HK-2 (cell line): Measurements from ENCODE around the gene ZNF597.

Experiments
- DNase-seq: peaks from one replicate; pipeline ENCODE4 v3.0.0-alpha.2; 2018; ENCODE audit not compliant: unreplicated experiment

The ZNF597 gene, protein sequence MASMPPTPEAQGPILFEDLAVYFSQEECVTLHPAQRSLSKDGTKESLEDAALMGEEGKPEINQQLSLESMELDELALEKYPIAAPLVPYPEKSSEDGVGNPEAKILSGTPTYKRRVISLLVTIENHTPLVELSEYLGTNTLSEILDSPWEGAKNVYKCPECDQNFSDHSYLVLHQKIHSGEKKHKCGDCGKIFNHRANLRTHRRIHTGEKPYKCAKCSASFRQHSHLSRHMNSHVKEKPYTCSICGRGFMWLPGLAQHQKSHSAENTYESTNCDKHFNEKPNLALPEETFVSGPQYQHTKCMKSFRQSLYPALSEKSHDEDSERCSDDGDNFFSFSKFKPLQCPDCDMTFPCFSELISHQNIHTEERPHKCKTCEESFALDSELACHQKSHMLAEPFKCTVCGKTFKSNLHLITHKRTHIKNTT

DNA sequence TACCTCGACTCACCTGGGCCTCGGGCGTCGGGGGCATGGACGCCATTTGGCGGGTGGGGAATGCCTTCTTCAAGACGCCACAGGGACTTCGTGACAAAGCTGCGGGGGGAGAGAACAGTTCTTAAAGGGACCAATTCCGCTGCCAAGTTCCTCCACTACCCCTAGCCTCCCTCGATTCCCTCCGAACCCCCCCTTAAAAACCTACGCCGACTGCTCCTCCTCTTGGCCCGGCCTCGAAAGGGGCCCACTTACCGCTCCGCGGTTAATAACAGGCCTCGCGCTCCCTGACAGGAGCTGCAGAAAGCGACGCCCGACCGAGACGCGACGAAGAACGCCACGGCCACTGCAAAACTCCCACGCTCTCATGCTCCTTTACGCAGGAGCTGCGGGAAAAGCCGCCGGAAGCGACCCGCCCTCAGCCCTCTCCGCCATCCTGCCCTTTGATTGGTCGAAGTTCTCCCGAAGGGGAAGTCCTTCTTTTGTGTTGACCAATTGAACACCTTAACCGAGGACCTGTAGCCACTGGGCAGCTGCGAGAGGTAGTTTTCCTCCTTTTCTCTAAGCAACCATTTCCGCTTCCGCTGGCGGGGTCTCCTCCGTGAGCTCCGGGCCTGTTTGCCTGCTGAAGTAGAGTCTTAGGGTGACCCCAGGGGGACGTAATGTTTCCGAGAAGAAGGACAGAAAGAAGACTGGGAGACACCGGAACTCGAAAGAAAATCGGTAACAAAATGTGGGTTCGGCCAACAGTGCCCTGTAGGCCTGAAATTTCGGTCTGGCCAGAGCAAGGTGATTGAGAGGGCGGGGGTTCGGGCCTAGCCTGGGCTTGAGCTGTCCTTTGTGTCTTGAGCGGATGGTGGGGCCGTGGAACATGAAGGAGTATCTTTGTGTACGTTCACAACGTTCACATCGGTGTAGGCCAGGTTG, at the start of gene ZNF597, which contains the start of gene NAA60:
TSS of gene ZNF597 (minus strand) at position 397 of the 924 bp plus-strand sequence. CDS start at position 46, 351 bp downstream.
TSS of gene NAA60 (plus strand) at position 573 of the 924 bp plus-strand sequence. CDS start 32,548 bp downstream, outside the sequence.
- peak; percentile 87 for DNase-seq

DNA sequence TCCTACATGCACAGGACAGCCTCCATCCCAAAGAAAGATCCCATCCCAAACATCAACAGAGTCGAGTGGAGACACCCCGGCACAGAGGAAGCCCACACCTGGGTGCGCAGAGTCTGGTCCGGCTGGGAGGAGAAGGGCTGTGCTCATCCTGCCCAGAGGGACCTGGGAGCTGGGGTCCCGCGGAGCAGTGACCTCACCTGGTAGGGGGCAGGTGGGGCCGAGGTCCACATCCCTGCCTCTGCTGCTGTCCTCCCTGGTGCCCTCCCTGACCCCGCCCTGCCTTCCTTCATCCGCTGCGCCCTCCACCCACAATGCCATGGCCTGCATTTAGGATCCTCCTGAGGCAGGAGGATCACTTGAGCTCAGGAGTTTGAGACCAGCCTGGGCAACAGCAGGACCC, 49.1 kb upstream of the ZNF597 start:
- DNase-seq: no peak

DNA sequence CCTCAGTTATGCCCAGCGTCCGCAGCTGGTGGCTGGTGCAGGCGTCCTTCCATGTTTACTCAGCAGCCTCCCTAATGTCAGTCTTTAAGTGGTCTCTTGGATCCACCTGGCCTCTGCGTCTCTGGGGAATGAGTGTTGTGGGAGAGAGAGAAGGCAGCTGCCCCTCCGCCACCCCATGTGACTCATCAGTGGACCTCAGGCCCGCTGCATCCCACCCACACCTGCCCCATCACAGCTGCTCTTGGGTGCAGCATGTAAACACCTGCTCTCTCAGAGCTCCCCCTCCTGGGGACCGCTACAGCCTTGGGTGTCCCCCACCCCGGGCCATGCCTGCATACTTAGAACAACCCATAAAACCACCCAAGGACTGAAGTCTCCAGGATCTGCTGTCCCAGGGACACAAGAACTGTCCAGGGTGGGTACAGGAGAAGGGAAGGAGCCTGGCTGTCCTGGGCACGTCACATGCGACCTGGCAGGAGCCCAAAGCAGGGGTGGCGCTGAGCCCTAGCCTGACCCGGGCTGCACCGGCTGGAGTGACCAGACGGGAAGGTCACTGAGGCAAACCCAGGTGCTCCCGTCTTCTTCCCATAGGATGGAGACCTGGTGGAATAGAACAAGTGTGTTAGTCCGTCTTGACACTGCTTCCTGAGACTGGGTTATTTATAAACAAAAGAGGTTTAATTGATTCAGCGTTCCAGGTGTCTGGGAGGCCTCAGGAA, 47.8 kb upstream of the ZNF597 start:
- no peak for DNase-seq

DNA sequence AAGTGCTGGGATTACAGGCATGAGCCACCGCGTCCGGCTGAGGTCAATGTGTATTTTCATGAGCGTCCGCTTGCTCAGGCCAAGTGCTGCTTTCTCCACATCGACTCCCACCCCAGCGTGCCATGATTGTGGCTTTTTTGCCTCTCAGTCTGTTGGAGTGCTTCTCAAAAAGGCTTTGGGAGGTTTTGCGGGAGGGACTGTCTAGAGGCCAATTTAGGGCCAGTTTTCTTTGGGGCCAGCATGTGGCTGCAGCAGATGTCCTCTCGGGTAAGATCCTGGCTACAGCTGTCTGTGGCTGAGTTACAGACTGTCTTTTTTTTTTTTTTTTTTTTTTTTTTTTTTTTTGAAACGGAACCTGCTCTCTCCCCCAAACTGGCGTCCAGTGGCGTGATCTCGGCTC, 45.5 kb upstream of the ZNF597 start:
- DNase-seq: no peak

DNA sequence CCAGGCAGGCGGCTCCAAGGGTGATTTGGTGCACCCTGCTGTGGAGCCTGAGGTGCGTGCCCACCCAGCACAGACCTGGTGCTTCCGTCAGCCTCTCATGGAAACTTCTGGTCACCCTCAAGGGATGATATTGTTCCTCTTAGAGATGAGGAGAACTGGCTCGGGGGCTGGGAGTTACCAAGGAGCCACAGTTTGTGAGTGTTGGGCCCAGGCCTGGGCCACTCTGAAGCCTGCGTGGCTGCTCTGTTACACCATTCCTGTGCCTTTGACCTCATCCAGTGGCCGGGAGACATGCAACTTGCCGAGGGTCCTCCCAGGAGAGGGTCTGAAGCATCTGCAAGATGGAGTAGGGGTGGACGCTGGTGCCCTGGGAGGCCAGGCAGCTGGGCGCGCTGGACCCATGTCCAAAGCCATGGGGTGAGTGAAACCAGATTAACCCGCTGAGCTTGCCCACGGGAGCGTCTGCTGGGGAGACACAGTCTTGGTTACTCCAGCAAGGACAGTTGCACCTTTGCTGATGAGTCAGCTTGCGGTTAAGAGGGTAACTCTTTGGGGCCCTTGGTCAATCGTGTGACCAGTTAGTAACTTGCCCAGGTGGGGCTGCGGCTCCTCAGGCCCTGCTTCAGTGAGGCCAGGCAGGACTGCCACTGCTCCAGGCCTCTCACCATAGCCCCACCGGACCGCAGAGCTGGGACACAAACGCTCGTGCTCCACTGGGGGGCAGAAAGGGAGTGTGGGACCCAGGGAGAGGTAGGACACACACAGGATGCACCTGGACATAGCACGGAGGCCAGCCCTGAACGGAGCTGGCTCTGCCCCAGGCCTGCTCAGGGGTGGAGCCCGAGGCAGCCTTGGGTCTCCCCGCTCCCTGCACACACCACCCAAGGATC, 44.5 kb upstream of the ZNF597 start:
- peak; percentile 36 for DNase-seq

DNA sequence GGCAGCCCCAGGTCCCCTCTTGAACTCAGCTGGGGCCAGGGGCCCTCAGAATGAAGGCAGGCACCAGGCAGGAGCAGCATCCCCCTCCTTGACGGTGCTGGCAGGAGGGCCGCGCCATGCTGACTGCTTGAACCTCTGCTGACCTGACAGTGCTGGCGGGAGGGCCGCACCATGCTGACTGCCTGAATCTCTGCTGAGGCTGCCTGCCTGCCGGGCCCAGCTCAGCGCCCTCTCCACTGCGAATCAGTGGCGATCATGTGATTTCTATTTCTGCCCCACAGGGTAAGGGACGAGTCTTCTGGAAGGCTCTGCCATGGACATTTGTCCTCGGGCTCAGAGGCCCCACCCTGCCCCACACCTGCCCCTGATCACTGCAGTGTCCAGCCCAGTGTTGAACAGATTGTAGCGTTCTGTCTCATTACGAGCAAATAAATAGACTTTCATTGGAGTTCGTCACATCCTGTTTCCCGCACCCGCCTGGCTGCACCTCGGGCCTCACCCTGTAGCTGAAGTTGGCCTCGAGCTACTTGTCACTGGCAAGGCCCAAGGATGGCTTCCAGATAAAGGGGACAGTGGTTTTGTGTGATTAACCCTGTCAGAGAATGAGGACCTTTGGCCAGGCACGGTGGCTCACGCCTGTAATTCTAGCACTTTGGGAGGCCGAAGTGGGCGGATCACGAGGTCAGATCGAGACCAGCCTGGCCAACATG, 43.4 kb upstream of the ZNF597 start:
- no peak for DNase-seq

DNA sequence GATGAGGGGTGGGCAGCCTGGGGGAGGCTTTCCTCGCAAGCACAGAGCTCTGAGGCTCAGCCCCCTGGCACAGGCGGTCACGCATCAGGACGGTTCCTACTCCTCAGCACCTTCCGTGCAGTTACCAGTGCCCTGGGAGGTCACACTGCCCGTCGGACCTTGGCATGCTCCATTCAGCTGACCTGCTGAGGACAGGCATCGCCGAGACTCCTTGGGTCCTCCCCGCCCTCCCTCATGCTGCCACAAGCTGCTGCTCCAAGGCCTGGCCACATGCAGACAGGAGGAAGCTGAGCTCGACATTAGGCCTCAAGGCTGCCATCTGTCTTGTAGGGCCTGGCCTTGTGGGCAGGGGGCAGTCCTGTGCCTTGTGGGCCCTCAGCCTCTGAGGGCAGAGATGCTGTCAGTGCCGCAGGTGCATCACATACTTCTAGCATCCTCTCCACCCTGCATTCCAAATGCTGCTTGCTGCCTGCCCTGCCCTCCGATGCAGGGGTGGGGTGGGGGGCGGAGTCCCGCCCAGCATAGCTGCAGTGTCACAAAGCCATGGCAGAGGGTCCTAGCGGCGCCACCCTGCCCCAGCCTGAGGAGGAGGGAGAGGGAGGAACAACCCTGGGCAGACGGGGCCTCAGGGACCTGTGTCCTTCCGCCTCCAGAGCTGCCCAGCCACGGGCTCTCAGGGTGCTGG, 42.7 kb upstream of the ZNF597 start:
- DNase-seq: no peak

DNA sequence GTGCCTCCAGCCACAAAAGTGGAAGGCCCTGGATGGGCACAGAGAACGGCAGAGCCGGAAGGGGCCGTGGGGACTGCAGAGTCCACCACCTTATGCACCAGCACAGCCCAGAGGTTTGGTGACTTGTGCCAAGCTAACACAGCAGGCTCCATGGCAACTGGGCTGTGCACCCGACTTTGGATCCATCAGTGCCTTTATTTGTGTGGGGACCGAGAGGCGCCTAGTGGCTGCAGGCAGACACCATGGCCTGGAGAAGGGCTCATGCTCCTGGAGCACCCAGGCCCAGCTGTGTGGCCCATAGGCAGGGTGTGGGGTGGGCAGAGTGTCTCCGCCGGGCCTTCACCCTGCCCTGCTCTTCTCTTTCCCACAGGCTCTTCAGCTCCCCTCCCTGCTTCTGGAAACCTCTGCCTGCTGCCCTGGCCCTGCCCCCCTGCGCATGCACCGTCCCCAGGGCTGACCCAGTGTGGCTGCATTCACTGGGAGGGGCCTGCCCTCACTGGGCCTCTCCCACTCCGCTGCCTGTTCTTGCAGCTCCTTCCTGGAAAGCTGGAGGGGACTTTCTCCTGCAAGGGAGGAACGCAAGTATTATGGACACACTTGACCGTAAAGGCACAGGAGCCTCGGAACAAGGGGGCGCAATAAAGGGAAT, 41.9 kb upstream of the ZNF597 start:
- DNase-seq: no peak

DNA sequence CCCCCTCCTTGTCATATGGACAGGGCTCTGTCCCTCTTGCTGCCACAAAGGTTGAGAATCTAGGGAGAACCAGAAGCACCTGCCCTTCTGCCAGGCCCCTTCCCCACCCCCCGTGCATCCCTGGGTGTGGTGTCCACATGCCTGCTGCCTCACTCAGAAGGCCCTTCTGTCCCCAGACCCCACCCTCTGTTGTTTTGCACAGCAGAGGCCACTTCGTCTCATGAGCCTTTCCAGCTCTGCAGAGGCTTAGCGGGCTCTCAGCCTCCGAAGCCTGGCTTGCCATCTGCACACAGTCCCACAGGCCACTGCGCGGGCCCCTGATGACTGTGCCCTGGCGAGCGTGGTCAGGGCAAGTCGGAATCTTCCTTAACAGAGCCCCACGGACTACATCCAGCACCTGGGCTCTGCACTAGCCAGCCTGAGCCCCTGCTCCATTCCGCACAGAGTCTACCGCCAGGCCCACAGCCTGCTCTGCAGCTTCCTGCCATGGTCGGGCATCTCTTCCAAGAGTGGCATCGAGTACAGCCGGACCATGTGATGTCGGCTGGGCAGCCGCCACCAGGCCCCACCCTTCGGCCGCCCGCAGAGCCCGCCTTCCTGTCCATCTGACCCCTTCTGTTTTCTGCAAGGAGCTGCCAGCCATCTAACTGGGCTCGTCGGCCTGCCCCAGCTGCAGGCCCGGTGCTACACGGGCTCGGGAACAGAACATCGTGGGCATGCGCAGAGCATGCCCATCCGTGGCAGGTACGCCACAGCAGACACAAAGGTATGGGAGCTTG, 41.2 kb upstream of the ZNF597 start:
- no peak for DNase-seq

DNA sequence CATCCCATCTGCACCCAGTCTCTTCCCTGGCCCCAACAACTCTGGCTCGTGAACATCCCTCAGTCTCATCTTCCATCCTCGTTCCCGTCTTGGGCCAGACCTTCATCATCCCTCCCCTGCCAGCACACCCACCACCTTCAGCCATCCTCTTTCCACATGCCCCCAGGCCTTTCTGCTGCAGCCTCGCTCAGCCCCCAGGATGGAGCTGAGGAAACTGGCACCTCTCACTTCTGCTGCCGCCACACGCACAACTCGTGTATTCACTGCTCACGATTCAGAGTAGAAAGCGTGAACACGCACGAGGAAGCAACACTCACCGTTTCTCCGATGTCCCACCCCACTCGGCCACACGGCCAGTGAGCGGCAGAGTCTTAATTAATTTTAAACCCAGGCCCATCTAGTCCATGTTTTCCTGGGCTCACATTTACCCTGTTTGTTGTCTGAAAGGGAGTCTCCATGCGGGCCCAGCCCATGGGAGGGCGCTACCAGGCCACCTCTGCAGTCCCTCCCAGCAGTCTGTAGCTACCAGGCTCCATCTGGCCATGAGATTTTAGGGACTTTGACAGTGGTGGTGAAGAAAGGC, 39.4 kb upstream of the ZNF597 start:
- no peak for DNase-seq

DNA sequence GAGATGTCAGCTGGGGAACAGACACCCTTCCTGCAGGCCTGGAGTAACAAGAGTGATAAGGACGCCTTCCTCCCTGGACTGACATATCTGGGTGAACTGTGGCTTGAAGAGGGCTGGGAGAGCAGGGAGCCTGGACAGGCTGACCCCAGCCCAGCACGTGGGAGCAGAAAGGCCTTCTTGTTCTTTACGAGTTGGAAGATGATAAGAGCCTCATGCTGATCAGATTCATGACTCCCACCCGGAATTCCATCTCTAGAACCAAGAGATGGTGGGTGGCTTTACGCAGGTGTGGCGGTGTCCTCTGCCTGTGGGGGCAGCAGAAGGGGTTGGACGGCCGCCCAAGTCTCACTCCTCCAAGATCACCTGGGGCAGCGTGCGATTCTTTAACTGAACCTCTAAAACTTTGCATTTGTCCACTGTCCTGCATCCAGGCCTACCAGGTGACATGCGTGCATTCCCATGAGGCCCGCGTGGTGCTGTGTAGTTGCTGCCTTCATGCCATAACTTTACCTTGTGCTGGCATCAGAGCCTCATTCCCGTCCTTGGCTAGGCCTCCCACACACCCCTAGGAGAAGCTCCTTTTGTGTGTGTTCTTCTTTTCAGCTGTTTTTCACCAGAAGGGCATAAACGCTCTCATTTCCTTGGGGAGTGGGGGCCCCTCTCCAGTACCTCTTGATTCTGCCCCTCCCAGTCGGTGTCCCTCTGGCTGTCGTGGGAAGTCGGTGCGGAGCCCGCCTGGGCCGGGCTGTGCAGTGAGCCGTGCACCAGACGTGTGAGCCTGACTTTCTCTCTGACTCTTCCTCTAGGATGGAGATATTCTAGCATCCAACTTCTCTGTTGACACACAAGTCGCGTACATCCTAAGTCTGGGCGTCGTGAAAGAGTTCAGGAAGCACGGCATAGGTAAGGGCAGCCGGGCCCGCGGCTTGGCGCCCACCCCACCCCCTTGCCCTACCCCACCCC, 38.7 kb upstream of the ZNF597 start:
- DNase-seq: no peak

DNA sequence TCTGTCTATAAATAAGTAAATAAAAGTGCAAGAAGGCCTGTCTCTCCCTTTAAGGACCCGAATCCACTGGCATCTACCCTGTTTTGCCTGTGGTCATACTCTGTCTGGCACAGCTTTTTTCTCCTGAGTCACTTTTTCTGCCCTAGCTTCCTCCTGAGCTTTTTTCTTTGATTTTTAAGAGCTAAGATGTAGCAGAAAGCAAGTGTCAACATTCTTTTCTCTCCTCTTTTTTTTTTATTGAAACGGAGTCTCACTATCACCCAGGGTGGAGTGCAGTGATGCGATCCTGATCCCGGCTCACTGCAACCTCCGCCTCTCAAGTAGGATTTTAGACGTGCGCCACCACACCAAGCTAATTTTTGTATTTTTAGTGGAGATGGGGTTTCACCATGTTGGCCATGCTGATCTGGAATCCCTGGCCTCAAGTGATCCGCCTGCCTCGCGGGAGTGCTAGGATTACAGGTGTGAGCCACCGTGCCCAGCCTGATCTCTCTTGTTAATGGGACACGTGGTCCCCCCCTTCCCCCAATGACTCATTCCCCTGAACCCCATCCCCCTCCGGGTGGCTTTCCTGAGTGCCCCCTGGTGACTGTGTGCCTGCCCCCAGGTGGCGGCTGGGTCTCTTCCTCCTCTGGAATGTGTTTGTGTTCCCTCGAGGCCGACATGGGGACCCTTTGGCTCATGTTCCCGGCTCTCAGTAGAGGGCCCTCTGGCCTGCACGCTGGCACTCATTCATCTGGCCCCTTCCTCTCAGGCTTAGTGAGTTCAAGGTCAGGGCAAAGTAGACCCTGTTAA, 37.8 kb upstream of the ZNF597 start:
- DNase-seq: no peak

DNA sequence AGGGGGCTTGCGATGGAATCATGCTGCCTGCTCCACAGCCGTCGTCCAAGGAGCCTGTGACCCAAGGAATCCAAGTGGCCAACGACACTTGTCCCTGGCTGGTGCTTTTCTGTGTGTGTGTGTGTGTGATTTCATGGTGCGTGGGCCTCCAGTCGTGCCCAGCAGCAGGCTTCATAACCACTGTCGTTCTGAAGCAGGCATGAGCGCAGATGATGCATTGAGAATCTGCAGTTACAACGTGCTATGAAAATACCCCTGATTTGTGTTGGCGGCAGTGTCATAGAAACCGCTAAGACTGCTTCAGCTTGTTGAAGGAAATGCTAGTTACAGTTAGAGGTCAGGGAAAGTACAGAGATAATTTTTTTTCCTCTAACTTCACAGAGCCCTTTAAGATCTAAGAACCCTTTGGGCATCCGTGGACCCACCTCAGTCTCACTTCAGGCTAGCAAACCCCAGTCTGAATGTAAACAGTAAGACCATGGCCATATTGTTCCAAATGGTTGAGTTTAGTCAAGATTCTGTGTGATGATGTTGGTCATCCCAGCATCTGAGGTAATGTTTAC, 36.4 kb upstream of the ZNF597 start:
- DNase-seq: no peak

DNA sequence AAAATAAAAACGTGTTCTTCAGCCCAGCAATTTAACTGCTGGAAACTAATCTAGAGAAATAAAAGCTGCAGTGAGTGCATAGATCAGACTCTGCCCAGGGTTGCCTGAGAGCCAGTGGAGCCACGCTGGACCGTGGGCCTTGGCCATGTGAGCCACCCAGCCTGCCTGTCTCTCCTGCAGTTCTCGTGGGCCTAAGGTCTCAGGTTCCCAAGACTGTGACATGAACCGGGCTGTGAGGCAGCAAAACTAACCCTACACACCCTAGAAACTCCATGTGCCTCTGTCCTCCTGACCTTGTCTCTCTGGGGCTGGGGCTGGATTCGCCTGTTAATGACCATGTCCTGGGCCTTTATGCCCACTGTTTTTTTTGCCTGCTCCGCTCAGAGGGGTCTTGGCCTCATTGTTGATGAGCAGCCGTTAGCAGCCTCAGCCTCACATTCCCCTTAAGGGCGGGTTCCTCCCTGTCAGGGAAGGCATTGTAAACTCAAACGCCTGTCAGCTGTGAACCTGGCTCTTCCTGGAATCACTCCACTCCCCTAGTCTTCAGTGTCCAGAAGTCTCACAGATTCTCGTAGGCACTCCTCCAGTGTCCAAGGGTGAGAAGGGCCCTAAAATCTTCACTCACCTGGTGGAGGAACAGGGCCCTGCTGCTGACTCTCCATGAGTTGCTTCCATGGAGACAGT, 35.1 kb upstream of the ZNF597 start:
- no peak for DNase-seq

DNA sequence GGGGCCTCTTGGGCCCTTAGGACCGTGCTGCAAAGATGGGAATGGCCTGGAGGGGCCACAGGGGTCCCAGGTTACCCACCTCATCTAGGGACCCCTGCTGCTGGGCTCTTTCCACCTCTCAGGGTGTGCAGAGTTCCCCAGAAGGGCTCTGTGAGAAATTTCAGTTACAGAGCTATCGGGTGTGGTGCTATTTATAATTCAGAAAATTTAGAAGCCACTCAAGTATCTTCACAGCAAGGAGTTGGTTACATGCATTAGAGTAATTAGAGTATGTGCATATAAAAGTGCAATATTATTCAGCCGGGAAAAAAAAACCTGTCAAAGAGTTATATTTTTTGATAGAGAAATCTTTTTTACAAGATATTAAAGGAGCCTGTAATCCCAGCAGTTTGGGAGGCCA, 33.1 kb upstream of the ZNF597 start:
- DNase-seq: no peak
